AG10803 (cell line): ENCODE data around the gene FHL1.

ENCODE experiments used
- DNase-seq: peaks from one replicate; pipeline ENCODE4 v3.0.0; 2010; ENCODE audit warnings: low read depth
- H3K4me3 ChIP-seq: 2 replicates; pipeline ENCODE4 v1.5.1; 2011; ENCODE audit warnings: mild to moderate bottlenecking, low read length, control low read depth
- TF ChIP-seq, protein P1 (sequence below): conservative IDR thresholded peaks from 2 replicates; pipeline ENCODE4 v1.5.1; 2011; ENCODE audit warnings: mild to moderate bottlenecking, low read length, control low read depth, inconsistent platforms

The FHL1 gene

DNA sequence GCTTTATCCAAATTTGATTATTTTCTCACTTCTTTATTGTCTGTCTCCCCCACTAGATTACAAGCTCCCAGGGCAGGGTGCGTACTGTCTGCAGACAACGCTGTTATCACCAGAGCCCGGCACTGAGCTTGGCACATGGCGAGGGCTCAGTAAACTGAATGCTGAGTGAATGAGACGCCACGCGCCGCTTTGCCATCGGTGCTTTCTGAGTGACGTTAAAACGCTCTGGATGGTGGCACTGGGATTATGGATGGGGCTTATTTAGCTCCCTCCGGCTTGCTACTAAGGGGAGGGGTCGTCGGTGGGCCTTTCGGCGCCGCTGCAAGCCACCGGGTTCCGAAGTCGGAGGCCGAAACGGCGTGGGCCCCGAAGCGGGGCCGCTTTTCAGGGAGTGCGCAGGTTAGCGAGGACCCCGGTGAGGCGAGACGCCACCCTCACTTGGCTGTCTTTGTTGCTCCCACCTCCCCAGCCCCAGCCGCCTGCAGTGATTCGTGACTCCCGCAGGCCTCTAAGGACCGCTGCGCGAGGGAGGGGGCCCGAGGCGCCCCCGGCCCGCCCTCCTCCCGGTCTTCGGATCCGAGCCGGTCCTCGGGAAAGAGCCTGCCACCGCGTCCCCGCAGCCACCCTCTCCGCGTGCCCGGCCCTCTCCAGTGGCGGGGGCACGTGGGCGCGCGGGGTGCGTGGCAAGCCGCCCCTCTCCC, 569 bp upstream of the FHL1 start:
- no peak for DNase-seq
- TF ChIP-seq, protein P1, sequence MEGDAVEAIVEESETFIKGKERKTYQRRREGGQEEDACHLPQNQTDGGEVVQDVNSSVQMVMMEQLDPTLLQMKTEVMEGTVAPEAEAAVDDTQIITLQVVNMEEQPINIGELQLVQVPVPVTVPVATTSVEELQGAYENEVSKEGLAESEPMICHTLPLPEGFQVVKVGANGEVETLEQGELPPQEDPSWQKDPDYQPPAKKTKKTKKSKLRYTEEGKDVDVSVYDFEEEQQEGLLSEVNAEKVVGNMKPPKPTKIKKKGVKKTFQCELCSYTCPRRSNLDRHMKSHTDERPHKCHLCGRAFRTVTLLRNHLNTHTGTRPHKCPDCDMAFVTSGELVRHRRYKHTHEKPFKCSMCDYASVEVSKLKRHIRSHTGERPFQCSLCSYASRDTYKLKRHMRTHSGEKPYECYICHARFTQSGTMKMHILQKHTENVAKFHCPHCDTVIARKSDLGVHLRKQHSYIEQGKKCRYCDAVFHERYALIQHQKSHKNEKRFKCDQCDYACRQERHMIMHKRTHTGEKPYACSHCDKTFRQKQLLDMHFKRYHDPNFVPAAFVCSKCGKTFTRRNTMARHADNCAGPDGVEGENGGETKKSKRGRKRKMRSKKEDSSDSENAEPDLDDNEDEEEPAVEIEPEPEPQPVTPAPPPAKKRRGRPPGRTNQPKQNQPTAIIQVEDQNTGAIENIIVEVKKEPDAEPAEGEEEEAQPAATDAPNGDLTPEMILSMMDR: no peak
- peak overlapping the region; percentile 55 for H3K4me3 ChIP-seq

DNA sequence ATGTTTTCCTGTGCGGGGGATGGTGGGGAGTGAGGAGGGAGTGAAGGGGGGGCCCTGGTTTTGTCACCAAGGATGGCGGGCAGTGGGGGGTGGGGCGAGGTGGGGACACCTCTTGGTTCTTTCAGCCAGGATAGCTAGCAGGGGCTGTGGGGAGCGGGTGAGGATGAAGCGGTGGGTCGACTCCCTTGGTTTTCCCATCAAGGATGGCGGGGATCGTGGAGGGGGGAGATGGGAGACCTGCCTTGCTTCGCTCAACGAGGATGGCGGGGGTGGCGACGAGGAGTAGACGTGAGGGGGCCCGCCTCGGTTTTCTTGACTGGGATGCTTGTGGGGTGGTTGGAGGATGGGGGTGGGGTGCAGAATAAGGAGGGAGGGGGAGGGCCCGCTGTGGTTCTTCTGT, 643 bp downstream of the FHL1 start:
- TF ChIP-seq, protein P1: no peak
- DNase-seq: no peak
- H3K4me3 ChIP-seq: peak overlapping the region; percentile 53

DNA sequence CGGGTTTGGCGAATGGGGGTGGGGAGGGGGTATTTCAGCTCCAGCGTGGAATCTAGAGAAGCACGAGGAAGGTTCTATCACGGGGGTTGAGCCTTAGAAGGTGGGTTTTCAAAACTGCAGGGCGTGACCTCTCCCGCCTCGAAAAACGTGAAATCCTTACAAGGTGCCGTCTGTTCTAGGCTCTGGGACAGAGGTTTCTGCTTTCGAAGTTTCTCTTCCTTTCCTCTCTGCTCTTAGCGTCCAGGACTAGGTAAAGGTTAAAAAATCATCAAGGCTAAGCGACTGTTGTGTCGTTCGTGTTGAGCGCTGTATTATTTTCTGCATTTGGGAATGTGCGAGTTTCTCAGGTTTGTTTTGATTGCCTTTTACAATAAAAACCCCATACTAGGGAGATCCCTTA, 1.1 kb downstream of the FHL1 start:
- TF ChIP-seq, protein P1: no peak
- peak overlapping the region; percentile 53 for H3K4me3 ChIP-seq
- DNase-seq: no peak

DNA sequence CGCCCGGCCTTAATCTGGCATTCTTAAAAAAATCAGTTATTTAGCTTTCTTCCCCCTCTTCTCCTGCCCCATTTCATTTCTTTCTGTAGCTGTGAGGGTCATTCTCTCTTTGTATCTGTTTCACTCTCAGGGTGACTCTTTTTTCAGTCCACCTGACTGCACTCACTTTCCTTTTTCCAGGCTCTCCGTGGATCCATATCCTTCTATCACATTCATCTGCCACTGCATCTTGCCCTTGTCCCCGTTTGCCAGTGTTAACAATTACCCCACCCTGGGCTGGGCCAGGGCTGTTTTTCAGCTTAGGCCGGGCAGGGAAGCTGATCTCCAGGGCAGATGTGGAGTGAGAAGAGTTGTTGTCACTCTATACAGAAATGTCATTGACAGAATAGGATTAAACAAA, 7.7 kb downstream of the FHL1 start:
- TF ChIP-seq, protein P1: no peak
- no peak for DNase-seq
- no peak overlapping the region for H3K4me3 ChIP-seq

DNA sequence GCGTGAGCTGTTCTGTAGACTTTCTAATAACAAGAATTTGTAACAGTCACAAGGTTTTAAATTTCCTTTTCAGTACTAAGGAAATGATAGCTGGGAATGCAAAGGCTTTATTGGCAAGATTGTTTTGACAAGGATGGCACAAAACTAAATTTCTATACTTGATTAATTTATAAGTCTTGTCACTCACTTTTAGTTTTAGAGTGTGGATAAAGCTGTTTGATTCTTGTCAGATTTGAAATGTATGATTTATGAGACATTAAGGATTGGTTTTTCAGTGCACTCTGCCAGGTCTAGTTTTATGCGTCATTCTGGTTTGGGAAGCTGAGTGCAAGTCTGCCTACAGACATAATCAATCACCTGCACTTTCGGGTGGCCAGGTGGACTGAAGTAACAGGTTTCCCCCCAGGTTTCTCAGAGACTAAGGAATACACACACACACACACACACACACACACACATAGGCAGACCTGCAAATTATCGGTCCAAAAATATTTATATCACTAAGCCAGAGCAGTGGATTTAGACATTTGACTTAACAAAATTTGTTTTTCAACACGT, 9.3 kb downstream of the FHL1 start:
- DNase-seq: no peak
- TF ChIP-seq, protein P1: no peak
- no peak overlapping the region for H3K4me3 ChIP-seq

DNA sequence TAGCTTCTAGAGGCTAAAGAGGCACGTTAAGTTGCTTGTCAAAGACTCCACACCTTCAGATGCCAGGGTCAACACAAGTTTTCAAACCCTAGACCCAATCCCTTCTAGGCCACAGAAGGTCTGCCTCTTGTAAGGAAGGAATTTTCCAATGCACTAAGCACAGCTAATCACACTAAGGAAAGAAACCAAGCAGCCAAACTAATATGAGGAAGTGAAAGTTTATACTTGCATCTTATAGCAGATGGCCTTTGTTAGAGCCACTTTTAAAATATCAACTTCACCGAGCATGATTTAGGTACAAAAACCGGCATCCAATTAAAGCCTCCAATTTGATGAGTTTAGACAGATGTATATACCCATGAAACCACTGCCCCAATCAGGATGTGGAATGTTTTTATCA, 9.9 kb downstream of the FHL1 start:
- DNase-seq: no peak
- TF ChIP-seq, protein P1: no peak
- H3K4me3 ChIP-seq: no peak overlapping the region

DNA sequence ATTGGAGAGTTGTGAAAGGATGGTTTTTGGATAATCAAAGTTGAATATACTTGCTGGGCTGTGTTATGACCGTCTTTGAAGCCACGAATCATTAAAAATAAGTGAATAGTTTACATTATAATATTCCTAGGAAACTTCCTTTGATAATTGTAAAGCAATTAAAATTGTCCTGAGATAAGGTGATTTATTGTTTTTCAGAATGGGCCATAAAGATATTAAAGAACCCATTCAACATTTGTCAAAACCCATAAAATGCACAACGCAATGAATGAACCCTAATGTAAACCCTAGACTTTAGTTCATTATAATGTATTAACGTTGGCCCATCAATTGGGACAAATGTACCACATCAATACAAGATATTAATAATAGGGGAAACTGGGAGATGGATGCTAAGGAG, 11.4 kb downstream of the FHL1 start:
- no peak for DNase-seq
- no peak overlapping the region for H3K4me3 ChIP-seq
- TF ChIP-seq, protein P1: no peak
